HT1080 (cell line): ENCODE results near the gene CHMP6. TPM values are rescaled to one million over a fixed set of nuclear protein-coding genes. Genes with fewer than 3 reads are reported as not detected.

Experiments
- DNase-seq: peaks from one replicate; pipeline ENCODE4 v3.0.0-alpha.2; 2015; ENCODE audit warnings: low read depth
- total RNA-seq: library from RNA; depleted of rRNA; stranded (reverse); fragments of >200 nt; shearing (Covaris generic); gene quantifications from 2 replicates; pipeline ENCODE4 v1.2.3, GENCODE V29; 2014

CHMP6 gene
- total RNA-seq, 1 experiment from 2014 or later, result 15.0 TPM

DNA sequence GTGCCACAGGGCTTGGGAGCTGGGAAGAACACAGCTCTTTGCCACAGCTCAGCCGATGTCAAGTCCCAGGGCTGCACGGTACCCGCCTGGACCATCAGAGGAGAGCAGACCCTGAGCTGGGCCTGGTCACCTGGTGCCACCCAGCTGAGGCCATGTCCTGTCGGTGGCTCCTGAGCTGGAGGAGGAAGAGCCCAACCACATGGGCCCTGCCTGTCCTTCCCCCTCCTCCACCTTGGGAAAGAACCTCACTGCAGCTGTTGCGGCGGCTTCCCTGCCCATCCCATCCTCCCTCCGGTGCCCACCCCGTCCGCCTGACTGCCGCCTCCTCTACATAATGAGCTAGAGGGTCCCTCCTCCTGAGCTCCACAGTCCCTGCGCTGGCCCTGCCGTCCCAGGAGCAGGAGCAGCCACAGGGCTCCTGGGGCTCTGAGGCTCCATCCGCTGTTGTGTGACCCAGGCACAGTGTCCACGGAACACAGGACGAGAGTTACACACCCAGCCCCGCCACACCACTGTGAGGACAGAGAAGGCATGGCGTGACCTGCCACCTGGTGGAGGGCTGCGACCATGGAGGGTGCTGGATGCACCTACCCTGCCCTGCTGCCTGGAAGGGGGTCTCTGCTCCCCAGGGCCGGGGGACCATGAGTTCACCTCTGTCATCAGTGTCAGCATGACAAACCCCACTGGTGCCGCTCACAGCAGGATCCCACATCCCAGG, 21.4 kb upstream of the CHMP6 start:
- no peak for DNase-seq

DNA sequence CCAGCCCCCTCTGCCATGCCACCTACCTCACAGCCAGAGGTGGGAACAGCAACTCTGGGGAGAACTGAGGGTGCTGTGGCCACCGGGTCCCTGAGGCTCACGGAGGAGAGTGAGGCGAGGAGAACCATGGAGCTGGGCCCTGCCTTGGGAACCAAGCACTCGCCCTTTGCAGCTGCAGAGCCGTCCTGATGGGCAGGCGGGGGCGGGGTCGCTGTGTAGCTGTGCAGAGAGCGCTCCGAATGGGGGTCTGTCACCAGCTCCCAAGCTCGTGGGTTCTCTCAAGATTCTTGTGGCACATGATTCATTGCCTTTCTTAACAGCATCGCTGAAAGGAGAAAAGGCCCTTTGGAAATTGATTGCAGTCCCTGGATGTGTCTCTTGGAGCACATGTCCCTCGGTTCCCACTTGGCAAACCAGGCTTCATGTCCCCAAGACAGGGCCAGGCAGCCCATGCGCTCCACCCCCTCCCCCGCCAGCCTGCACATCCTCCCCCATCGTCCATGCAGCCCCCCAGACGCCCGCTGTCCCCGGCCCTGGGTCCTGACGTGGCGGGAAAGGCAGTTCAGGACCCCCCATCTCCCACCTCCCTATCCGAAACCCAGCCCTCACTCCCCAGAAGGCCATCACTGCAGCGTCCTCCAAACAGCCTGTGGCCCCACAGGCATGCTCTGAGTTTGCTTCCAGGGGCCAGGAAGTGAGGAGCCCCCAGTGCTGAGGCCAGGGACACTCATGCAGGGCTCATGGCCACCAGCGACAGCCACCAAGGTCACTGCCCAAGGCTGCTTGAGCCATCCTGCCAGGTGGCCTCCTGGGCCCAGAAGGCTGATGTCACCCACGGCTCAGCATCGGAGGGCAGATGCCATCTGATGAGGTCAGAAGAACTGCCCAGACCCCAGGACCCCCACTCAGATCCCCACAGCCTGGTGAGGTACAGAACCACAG, 20.6 kb upstream of the CHMP6 start:
- no peak for DNase-seq

DNA sequence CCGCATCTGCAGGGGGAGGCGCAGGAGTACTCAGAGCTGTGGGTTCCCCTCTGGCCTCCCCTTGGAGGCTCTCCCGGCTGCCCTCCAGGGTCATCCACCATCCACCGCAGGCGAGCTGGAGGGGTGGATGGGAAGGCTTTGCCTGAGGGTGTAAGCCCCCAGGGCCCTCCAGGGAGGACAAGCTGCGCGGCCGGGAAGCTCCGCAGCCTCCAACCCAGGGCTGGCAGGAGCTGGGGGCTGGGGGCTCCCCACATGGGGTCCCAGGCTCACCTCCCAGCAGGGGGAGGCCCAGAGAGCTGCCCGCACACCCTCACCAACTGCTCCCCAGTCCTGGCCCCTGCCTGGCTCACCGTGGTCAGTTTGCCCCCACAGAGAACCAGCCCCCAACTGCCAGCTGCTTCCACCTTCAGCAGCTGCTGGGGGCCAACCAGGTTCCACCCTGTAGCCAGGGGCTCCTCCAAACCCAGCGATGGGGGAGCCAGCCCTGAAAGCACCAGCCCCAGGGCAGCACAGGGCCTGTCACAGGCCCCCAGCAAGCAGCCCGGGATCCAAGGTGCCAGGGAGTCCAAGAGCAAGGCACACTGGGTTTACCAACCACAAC, 19.8 kb upstream of the CHMP6 start:
- DNase-seq, result no peak

DNA sequence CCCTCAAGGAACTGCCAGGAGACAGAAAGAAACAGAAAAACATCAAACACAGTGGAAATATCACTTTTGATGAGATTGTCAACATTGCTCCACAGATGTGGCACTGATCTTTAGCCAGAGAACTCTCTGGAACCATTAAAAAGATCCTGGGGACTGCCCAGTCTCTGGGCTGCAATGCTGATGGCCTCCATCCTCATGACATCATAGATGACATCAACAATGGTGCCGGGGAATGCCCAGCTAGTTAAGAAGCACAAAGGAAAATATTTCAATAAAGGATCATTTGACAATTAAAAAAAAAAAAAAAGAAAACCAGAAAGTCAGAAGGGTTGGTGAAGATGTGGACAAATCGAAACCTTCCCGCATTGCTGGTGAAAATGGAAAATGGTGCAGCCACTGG, 14.9 kb upstream of the CHMP6 start:
- DNase-seq, result no peak

DNA sequence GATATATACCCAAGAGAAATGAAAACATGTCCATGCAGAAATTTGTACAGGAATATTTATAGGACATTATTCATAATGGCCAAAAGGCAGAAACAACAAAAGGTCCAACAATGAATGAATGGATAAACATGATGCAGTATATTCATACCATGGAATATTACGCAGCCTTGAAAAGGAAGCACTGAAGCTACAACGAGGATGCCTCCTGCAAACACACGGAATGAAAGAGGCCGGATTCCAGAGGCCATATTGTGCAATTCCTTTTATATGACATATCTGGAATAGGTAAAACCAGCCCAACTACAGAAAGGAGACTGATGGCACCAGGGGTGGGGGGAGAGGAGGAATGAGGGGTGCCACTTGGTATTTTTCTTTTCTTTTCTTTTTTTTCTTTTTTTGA, 14.5 kb upstream of the CHMP6 start:
- DNase-seq, result no peak

DNA sequence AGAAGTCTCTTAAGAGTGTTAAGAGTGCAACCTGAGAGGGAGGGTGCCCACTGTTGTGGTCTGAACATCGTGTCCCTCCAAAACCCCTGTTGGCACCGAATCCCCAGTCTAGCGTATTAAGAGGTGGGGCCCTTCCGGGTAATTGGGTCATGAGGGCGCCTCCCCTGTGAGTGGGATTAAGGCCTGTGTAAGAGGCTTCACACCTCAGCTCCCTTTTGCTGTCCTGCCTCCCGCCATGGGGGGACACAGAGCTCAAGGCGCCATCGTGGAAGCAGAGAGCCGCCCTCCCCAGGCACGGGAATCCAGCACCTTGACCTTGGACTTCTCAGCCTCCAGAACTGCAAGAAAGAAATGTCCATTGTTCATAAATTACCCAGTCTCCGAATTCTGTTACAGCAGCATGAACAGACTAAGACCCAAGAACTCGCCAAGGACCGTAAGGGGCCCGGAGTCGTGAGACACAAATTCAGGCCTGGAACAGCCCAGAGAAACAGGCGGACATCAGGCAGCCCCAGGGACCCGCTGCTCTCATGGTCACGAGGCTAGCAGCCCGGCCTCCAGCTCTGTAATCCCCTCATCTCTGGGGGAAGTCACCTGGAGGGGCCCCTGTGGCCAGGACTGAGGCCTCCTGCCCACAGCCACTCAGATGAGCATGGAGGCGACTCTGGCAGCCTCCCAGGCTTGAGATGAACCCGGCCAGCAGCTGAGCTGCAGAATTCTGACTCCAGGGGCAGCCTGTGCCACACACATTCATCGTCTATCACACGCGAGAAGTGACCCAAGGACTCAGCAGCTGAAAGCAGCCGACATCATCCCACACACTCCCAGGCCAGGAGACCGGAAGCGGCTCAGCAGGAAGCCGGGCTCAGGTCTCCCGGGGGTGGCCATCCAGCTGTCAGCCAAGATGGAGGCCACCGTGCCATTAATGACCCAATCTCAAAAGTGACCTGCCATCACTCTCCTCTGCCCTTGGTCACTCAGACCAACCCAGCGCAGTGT, 12.8 kb upstream of the CHMP6 start:
- no peak for DNase-seq

DNA sequence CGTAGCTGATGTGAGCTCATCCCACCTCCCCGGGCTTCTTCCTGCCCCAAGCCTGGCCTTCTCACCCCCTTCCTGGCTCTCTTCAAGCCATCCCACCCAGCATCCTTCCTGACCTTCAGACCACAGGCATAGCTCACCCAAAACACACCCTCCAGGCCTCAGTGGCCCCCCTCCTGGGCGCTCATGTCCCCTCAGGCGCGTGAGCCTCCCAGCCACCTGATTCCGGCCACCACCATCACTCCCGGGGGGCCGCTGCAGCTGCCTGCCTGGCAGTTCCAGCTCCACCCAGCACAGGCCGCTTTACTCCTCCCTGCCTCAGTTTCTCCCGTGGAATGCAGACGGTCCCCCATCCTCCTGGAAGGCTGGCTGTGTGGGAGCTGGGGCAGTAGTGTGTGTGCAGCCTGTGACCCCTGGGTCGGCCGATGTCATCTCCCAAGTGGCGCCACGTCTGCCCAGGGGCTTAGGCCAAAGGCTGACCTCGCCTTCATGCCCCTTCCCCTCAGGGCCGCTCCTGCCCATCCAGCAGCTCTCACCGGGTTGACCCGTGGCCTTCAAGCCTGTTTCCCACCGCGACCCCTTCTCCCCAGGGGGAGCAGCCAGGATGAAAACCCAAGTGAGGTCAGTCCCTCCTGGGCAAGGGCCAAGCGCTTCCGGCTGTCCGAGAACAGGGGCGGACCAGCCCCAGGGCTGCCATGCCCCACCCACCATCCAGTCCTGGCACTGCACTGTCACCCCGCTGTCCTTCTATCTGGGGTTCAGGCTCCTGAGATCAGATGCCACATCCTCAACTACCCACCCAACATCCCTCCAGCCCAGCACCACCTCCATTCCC, 11.9 kb upstream of the CHMP6 start:
- DNase-seq, result no peak

DNA sequence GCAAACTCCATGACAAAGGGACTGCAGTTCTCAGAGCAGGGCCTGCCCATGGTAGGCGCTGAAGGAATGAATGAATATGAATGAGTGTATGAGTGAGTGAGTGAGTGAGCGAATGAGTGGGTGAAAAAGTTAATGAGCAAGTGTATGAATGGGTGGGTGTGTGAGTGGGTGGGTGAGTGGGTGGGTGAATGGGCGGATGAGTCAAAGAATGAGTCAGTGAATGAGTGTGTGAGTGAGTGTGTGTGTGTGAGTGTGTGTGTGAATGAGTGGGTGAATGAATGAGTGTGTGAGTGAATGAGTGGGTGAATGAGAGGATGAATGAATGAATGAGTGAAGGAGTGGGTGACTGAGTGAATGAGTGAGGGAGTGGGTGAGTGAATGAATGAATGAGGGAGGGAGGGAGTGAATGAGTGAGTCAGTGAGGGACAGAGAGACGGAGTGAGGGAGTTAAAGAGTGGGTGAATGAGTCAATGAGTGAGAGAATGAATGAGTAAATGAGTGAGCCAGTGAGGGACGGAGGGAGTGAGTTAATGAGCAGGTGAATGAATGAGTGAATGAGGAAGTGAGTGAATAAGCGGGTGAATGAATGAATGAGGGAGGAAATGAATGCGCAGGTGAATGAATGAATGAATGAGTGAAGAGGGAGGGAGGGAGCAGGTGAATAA, 11.1 kb upstream of the CHMP6 start:
- DNase-seq, result peak; percentile 55

DNA sequence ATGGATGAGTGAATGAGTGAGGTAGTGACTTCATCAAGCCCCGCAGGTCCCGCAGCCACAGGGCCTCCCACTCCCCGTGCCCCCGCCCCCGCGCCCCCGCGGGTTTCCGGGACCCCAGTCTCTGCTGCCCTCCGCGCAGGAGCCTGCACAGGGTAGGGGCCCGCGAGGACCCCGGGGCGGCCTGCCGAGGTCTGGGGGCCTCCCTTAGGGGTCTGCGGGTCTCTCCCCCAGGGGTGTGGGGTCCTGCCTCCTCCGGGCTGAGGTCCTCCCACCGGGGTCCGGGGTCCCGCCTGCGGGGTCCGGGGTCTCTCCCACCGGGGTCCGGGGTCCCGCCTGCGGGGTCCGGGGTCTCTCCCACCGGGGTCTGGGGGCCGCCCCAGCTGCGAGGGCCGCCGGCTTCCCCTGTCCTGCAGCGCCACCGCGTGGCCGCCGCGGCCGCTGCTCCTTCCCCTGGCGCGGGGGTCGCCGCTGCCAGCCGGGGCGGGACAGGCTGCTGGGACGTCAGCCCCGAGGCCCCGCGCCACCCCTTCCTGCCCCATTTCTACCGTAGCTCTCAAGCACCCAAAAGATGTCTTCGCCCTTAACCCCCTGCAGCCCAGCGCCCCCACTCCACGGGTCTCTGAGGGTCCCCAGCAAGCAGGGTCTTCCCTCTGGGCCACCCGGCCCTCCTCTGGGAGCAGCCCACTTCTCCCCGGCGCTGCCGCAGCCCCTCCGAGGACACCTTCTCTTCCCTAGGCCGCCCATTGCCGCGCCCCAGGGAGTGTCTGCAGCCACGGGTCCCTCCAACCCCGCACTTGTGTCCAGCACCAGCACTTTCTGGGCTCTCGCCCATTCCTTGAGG, 10.4 kb upstream of the CHMP6 start:
- no peak for DNase-seq

DNA sequence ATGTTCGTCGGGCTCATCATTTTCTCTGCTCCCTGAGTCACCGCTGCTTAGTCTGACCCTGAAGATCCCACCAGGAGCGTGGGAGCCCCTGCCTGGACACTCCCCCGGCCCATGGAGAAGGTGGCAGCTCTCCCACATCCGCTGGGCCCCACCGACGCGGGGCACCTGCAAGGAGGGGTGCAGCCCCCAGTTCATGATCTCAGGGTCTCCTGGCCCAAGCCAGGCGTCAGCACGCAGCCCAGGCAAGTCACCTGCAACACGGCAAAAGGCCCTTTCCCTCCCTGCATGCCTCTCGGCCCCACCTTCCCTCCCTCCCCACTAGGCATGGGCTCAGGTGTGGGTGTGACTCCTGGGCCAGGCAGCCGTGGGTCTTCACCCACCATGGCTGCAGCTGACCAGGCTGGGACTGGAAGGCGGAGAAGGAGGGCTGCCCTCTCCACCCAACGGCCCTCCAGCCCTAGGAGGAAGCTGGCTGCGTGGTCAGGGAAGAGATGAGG, 9.7 kb upstream of the CHMP6 start:
- no peak for DNase-seq

DNA sequence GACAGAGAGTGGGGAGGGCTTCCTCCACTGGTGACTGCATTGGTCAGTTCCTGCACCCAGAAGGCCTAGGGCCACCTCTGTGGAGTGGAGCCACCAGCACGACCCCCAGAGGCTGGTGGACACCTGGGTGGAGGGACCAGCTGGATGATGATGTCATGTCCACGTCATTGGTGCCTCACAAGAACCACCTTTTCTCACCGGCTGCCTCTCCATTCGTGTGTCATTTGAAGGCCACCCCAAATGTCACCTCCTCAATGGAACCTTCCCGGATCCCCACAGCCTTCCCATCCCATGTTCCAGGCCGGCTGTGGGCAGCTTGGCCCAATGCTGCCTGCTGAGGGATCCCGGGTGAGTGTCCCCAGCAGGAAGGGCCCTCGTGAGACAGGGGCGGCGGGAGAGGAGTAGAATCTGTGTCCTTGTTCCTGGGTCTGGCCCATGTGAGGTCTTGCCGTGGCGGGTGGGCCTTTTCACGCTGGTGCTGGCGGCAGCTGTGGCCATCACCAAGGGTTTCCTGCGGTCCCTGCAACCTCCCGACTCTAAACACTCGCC, 9.1 kb upstream of the CHMP6 start:
- no peak for DNase-seq

DNA sequence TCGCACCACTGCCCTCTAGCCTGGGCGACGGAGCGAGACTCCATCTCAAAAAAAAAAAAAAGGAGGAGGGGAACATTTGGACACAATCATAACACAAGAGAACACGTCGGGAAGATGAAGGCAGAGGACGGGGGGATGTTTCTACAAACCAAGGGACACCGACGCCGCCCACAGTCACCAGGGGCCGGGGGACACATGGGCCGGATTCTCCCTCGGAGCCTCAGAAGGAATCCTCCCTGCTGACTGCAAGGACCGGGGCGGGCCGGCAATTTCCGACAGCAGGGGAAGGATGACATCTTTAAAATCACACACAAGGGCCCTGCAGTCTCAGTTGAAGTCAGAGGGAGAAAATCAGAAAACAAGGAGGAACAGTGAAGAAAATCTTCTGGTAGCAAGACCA, 8.1 kb upstream of the CHMP6 start:
- DNase-seq, result no peak

DNA sequence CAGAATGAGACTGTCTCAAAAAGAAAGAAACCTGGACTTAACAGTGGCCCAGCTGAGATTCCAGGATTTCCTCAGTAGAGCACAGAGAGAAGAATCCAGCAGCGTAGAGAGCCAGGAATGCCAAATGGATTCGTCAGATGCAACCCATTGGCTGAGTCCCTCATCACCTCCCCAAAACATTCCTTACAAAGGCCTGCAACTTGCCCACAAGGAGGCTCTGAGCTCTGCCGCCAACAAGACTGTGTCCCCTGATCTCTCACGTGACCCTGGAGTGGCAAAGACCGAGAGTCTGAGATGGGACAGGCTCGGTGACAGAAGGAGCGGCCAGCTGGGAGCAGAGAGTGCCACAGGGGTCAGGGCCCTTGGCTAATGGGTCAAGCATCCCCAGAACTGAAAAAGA, 6.9 kb upstream of the CHMP6 start:
- DNase-seq, result peak; percentile 84

DNA sequence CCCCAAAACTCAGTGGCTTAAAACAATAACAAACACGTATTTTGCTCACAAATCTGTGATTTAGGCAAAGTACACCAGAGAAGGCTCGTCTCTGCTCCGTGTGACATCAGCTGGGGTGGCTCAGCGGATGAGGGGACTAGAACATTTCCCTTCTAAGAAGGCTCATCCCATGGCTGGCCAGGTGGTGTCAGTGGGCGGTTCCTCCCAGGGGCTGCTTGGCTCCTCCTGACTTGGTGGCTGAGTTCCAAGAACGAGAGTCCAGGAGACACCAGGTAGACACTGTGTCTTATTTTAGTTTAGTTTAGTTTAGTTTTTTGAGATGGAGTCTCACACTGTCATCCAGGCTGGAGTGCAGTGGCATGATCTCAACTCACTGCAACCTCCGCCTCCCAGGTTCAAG, 5.6 kb upstream of the CHMP6 start:
- no peak for DNase-seq

DNA sequence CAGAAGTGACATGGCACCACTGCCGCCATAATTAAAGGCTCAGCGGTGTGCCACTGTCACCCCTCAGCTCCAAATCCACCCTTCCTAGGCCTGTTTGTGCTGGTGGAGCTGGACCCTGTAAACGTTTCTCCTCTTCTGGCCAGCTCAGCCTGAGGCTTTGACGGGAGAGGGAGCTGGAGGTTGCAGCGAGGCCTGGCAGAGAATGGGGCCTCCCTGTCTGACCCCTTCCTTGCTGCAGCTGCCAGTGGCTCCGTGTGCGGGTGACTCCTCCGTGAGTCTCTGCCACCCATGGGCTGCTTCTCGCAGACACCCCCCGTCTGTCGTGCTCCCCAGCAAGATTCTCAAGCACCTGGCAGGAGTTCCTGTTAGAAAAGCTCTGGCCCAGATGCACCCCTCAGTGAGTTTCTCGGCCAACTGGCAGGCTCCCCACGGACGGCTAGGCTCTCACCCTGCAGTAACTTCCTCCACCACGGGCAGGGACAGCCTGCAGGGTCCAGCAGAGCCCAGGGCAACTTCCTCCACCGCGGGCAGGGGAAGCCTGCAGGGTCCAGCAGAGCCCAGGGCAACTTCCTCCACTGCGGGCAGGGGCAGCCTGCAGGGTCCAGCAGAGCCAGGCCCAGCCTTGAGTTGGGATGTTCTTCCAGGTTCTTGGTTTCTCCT, 4.7 kb upstream of the CHMP6 start:
- DNase-seq, result no peak

DNA sequence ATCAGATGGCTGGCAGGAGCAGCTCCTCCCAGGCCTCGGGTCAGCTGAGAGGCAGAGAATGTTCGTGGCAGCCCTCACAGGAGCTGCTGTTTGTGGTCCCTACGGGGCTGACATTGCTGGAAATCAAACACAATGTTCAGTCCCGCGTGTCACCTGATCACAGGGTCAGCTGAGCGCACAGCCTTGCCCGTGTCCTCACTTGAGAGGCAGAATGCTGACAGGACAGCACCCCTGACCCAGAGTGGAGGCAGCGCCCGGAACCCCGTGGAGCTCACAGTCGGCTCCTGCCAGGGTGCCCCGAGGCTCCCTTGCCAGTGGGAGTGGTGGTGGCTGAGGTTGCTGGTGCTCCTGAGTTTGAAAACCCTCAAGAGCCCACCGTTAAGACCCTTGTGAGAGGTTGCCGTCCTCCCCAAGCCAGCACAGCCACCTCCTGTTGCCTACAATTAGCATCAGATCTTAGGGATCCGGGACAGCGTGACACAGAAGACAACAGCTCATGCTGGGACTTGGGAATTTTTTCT, 3.6 kb upstream of the CHMP6 start:
- DNase-seq, result no peak

DNA sequence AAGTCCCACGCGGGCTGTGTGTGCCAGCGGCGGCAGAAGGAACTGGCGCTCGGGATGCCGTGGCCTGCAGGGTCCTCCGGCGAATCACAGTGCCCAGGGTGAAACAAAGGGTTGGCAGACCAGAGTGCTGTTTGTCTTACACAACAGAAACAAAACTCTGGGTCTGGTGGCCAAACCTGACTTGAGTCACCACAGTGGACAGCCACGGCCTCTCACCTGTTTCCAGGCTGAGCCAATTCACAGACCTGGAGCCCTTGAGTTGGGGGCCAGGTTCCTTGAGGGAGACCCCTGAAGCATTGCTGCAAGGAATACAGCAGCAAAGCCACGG, 2.1 kb upstream of the CHMP6 start:
- DNase-seq, result no peak
